B cell (primary cell): ENCODE data around the gene LRRC10B. TPM values are rescaled to one million over a fixed set of nuclear protein-coding genes. Genes with fewer than 3 reads are reported as not detected.

Experiments
- ATAC-seq: fragments of 200-7000 bp; cut with Tn5 transposase; one replicate; pipeline ENCODE4 v1.10.0; 2021; ENCODE audit warnings: low read depth, mild to moderate bottlenecking, moderate number of reproducible peaks, moderate library complexity
- CTCF ChIA-PET: fragments of 350-600 bp; sonication (Branson Sonifier 250); formaldehyde crosslinking; loops from one replicate; lab custom pipeline; 2021; ENCODE audit warnings: antibody characterized with exemption, inconsistent platforms; lab: Charles Lee
- POLR2A ChIA-PET: fragments of 350-600 bp; sonication (Branson Sonifier 250); formaldehyde crosslinking; loops from one replicate; lab custom pipeline; 2021; ENCODE audit warnings: antibody characterized with exemption; lab: Charles Lee
- DNase-seq: peaks from one replicate; pipeline ENCODE4 v3.0.0; 2013
- H2AFZ ChIP-seq: 2 replicates; pipeline ENCODE4 v1.6.1; 2012; ENCODE audit warnings: mild to moderate bottlenecking, low read depth, low read length; ENCODE audit not compliant: insufficient read depth, poor library complexity, severe bottlenecking
- H3K27ac ChIP-seq, 2 donors: 1 replicate in 1 of 2; 2 replicates in 1 of 2; pipeline ENCODE4 v1.5.1; 2012 to 2013; ENCODE audit warnings: low read length in 2 of 2, mild to moderate bottlenecking in 2 of 2, moderate library complexity in 1 of 2
- H3K27me3 ChIP-seq, 4 experiments: fragments of 200-600 bp in 1 of 4; sonication (generic) in 1 of 4; replicated peaks in 1 of 4; 1 replicate in 2 of 4; 2 replicates in 2 of 4; pipeline versions ENCODE4 v1.6.1 to v1.7.0; 2013 to 2016; ENCODE audit warnings: low read length in 3 of 4, mild to moderate bottlenecking in 2 of 4, mixed read lengths in 1 of 4, moderate library complexity in 1 of 4; ENCODE audit not compliant: insufficient read depth in 4 of 4, control insufficient read depth in 3 of 4; ENCODE audit errors: control extremely low read depth in 1 of 4
- H3K36me3 ChIP-seq, 2 experiments: replicated peaks in 1 of 2; 1 replicate in 1 of 2; 2 replicates in 1 of 2; pipeline versions ENCODE4 v1.6.1 to v1.7.1; 2013; ENCODE audit warnings: low read length in 1 of 2; ENCODE audit not compliant: insufficient read depth in 2 of 2, control insufficient read depth in 1 of 2; ENCODE audit errors: control extremely low read depth in 1 of 2, extremely low read depth in 1 of 2
- H3K4me1 ChIP-seq, 2 donors: fragments of 200-600 bp in 1 of 2; sonication (generic) in 1 of 2; 1 replicate in 1 of 2; 2 replicates in 1 of 2; pipeline versions ENCODE4 v1.5.1 to v1.6.1; 2013 to 2017; ENCODE audit warnings: low read length in 2 of 2; ENCODE audit not compliant: control insufficient read depth in 2 of 2, insufficient read depth in 2 of 2
- H3K4me2 ChIP-seq: replicated peaks from 2 replicates; pipeline ENCODE3; 2012; ENCODE audit warnings: mild to moderate bottlenecking, low read depth, low read length; ENCODE audit not compliant: poor library complexity, severe bottlenecking
- H3K4me3 ChIP-seq, 5 experiments: fragments of 200-600 bp in 1 of 5; sonication (generic) in 1 of 5; 1 replicate in 3 of 5; 2 replicates in 2 of 5; pipeline versions ENCODE4 v1.5.1 to v1.7.0; 2011 to 2016; ENCODE audit warnings: low read length in 4 of 5, mild to moderate bottlenecking in 4 of 5, low read depth in 2 of 5, control low read depth in 1 of 5, moderate library complexity in 1 of 5; ENCODE audit not compliant: insufficient read depth in 1 of 5; ENCODE audit errors: control extremely low read depth in 1 of 5, extremely low read depth in 1 of 5
- H3K79me2 ChIP-seq: fragments of 200-600 bp; sonication (generic); one replicate; pipeline ENCODE4 v1.6.0; 2016; ENCODE audit warnings: low read length; ENCODE audit not compliant: control insufficient read depth, insufficient read depth
- H3K9ac ChIP-seq: fragments of 200-600 bp; sonication (generic); 2 replicates; pipeline ENCODE4 v1.6.1; 2017; ENCODE audit warnings: mild to moderate bottlenecking, low read length, moderate library complexity
- H3K9me3 ChIP-seq, 3 donors: one replicate each; pipeline versions ENCODE4 v1.6.1 to v1.7.1; 2013; ENCODE audit warnings: low read length in 2 of 3; ENCODE audit not compliant: control insufficient read depth in 2 of 3, insufficient read depth in 1 of 3; ENCODE audit errors: control extremely low read depth in 1 of 3
- H4K20me1 ChIP-seq: 2 replicates; pipeline ENCODE4 v1.6.0; 2012; ENCODE audit warnings: mild to moderate bottlenecking, low read length; ENCODE audit not compliant: insufficient read depth, control insufficient read depth, poor library complexity, severe bottlenecking
- H3K27ac Mint-ChIP-seq: one replicate; pipeline ENCODE4 v1.8.0; 2021; ENCODE audit warnings: mixed read lengths
- H3K27me3 Mint-ChIP-seq: one replicate; pipeline ENCODE4 v1.8.0; 2021; ENCODE audit warnings: mixed read lengths
- H3K4me1 Mint-ChIP-seq: one replicate; pipeline ENCODE4 v1.8.0; 2021; ENCODE audit warnings: mixed read lengths
- H3K4me3 Mint-ChIP-seq: one replicate; pipeline ENCODE4 v1.8.0; 2021; ENCODE audit warnings: mixed read lengths
- H3K9me3 Mint-ChIP-seq: one replicate; pipeline ENCODE4 v1.8.0; 2022; ENCODE audit warnings: mixed read lengths; ENCODE audit not compliant: insufficient read depth
- CTCF ChIP-seq: fragments of 200-600 bp; IDR thresholded peaks from one replicate; pipeline ENCODE4 v1.8.0; 2022; ENCODE audit warnings: antibody characterized with exemption, mild to moderate bottlenecking
- EZH2 ChIP-seq: IDR thresholded peaks from 2 replicates; pipeline ENCODE4 v1.6.1; 2012; ENCODE audit warnings: borderline replicate concordance, low read depth, mild to moderate bottlenecking, moderate library complexity, low read length; ENCODE audit not compliant: insufficient read depth, poor library complexity, severe bottlenecking
- WGBS: methylation state at CpG from one replicate; pipeline ENCODE4 v1.1.5; 2013; ENCODE audit warnings: missing lambda C conversion rate; ENCODE audit not compliant: insufficient coverage; 5-methylcytosine and 5-hydroxymethylcytosine counted together
- intact Hi-C: fragments of 100-400 bp; cut with micrococcal nuclease; formaldehyde crosslinking; loops from one replicate; pipeline ENCODE4 v1.10.0; 2022
- polyA plus RNA-seq: library from polyadenylated mRNA; depleted of rRNA; stranded (reverse); fragments of >200 nt; gene quantifications from 2 replicates; pipeline ENCODE4 v1.2.3, GENCODE V29; 2012
- total RNA-seq, 2 donors: library from RNA; stranded (reverse); fragments of 120-200 nt in 1 of 2; gene quantifications; 1 replicate in 1 of 2; 2 replicates in 1 of 2; pipeline versions ENCODE4 v1.2.3 to v1.2.4, GENCODE V29; 2013 to 2022

The LRRC10B gene
- total and polyA plus RNA-seq, 2 donors (not counting 1 experiment from before 2014, with no cell fraction given), result 0.15 TPM; not detected in 1

GRCh38 chr11:61472868-61473267 lies 35.7 kb upstream of the LRRC10B start:
- intact Hi-C loops, result no loop called here
- H3K4me3 Mint-ChIP-seq, result no peak overlapping the region

More at GRCh38 chr11:61472868-61473267, 35.7 kb upstream of the LRRC10B start:
- Histone ChIP-seq H3K79me2 (no peaks in the 10 kb centered on the region), H3K9me3 (peaks cover 0 to 2% (median 0%) of the 10 kb centered on the region in 3 donors), H3K4me1 (peaks cover 0 to 4% of the 10 kb centered on the region in 2 donors), H3K9ac (no peak overlapping the region), H3K27me3 (peaks cover 0 to 2% (median 0%) of the 10 kb centered on the region in 4 experiments), H3K4me2 (no peak overlapping the region), H3K4me3 (no peak overlapping the region), H2AFZ (no peak overlapping the region), H4K20me1 (no peaks in the 10 kb centered on the region), H3K27ac (no peak overlapping the region), H3K36me3 (peaks cover 0 to 11% of the 10 kb centered on the region in 2 experiments)
- H3K27me3 Mint-ChIP-seq, result no peaks in the 10 kb centered on the region
- ChIA-PET POLR2A (no interaction called here), CTCF (interaction anchor here (1.7 kb wide), 1 partner anchor 44 kb away, joined by 5 read pairs; no protein-coding TSS in a partner anchor)
- ATAC-seq (no peak), DNase-seq (no peak)
- TF ChIP-seq EZH2, result no peak
- no peak for TF ChIP-seq CTCF
- no peaks in the 10 kb centered on the region for H3K9me3 Mint-ChIP-seq
- 100% methylated on average over 4 of the region's 5 CpGs for WGBS
- H3K4me1 Mint-ChIP-seq, result peaks cover 2% of the 10 kb centered on the region
- no peak overlapping the region for H3K27ac Mint-ChIP-seq
